Heart right ventricle (tissue), 16 donors: ENCODE results near the gene TSPAN18. TPM values are rescaled to one million over a fixed set of nuclear protein-coding genes. Genes with fewer than 3 reads are reported as not detected.

ENCODE experiments used
- ATAC-seq, 8 donors: fragments of 200-7000 bp; cut with Tn5 transposase; one replicate each; pipeline ENCODE4 v1.9.1; 2020; ENCODE audit warnings: mild to moderate bottlenecking in 8 of 8, moderate library complexity in 8 of 8, moderate number of reproducible peaks in 1 of 8
- DNase-seq, 2 donors: peaks; one replicate each; pipeline ENCODE4 v3.0.0-alpha.2; 2020
- H3K27ac ChIP-seq, 10 donors: fragments of 200-600 bp; sonication (generic) in 2 of 10; one replicate each; pipeline versions ENCODE4 v1.5.0 to v1.8.0; 2020 to 2022; ENCODE audit warnings: mild to moderate bottlenecking in 3 of 10
- H3K27me3 ChIP-seq, 7 donors: fragments of 200-600 bp; one replicate each; pipeline ENCODE4 v1.8.0; 2021 to 2022; ENCODE audit warnings: mild to moderate bottlenecking in 2 of 7
- H3K36me3 ChIP-seq, 9 donors: fragments of 200-600 bp; sonication (generic) in 1 of 9; one replicate each; pipeline versions ENCODE4 v1.5.0 to v1.8.0; 2020 to 2022; ENCODE audit warnings: mild to moderate bottlenecking in 2 of 9
- H3K4me1 ChIP-seq, 9 donors: fragments of 200-600 bp; sonication (generic) in 1 of 9; one replicate each; pipeline versions ENCODE4 v1.5.0 to v1.8.0; 2020 to 2022; ENCODE audit warnings: mild to moderate bottlenecking in 4 of 9
- H3K4me3 ChIP-seq, 10 donors: fragments of 200-600 bp; sonication (generic) in 2 of 10; one replicate each; pipeline versions ENCODE4 v1.5.0 to v1.8.0; 2020 to 2022; ENCODE audit warnings: mild to moderate bottlenecking in 7 of 10, moderate library complexity in 2 of 10
- H3K9me3 ChIP-seq, 11 donors: fragments of 200-600 bp in 10 of 11; sonication (generic) in 2 of 11; one replicate each; pipeline versions ENCODE4 v1.5.0 to v1.8.0; 2013 to 2022; ENCODE audit warnings: mild to moderate bottlenecking in 2 of 11, control low read depth in 1 of 11, moderate library complexity in 1 of 11
- WGBS, 2 donors: extraction: QIAGEN DNeasy Blood & Tissue Kit; methylation state at CpG; one replicate each; pipeline ENCODE4 v1.1.7; 2013; ENCODE audit warnings: inconsistent platforms in 1 of 2; 5-methylcytosine and 5-hydroxymethylcytosine counted together
- intact Hi-C, 10 donors: fragments of 100-400 bp; cut with DNase I; formaldehyde crosslinking; loops; one replicate each; pipeline versions ENCODE4 v1.11.1 to v1.14.2; 2022
- polyA plus RNA-seq, 2 donors: library from polyadenylated mRNA; stranded (reverse); fragments of 200-250 nt; gene quantifications; one replicate each; pipeline ENCODE4 v1.2.3, GENCODE V29; 2013
- total RNA-seq, 10 donors: library from RNA; stranded (reverse); fragmentation: NEBNext Ultra II Directional in 3 of 10; extraction: Animal tissue kit (Norgen Biotek cat#: 25700) in 3 of 10; gene quantifications; one replicate each; pipeline versions ENCODE4 v1.2.1 to v1.2.4, GENCODE V29; 2021 to 2023
- TF ChIP-seq, protein P1 (sequence below), 9 donors: fragments of 200-600 bp; sonication (generic) in 2 of 9; IDR thresholded peaks; one replicate each; pipeline versions ENCODE4 v1.5.0 to v1.8.0; 2021 to 2022; ENCODE audit warnings: antibody characterized with exemption in 9 of 9, mild to moderate bottlenecking in 5 of 9, moderate library complexity in 1 of 9
- donor health status: Arrhythmogenic right ventricular cardiomyopathy.
- donor health status: ischemic (EF 13 %, LVEDD 7.1; RV severe dilation, severe dysfunction).
- donor health status: healthy with polysubstance abuse.
- donor health status: DM: no; HTN: yes; CAD: no.
- donor health status: DM: no; HTN: no; CAD: no.
- donor health status: ischemic (EF 25% LVEDD 6.9; RV normal size, moderate dysfunction).
- donor health status: ischemic (EF 25% LVEDD 5.7; RV mildly dilated, moderate dysfunction).
- donor health status: healthy.
- donor health status: DM: yes; HTN: yes; CAD: no.
- donor health status: Ischemic cardiomyopathy.
- donor health status: ischemic (EF 35%, LVEDD 5.7; RV mildly dilated, moderate dysfunction).
- donor health status: nonischemic (EF 11% LVEDD 7.7; RV severe dilation, severe dysfunction).
- donor health status: DM: yes; HTN: yes; CAD: no.
- donor health status: PGD.
- donor health status: ischemic (EF 29% LVEDD 5.4; RV normal size, mild dysfunction).
- donor health status: nonischemic (EF 23%, LVEDD 6.1; RV moderate dilation, normal function).

Gene TSPAN18
- total and polyA plus RNA-seq, 12 donors, result 37.7 to 140 (median 92.9) TPM

DNA sequence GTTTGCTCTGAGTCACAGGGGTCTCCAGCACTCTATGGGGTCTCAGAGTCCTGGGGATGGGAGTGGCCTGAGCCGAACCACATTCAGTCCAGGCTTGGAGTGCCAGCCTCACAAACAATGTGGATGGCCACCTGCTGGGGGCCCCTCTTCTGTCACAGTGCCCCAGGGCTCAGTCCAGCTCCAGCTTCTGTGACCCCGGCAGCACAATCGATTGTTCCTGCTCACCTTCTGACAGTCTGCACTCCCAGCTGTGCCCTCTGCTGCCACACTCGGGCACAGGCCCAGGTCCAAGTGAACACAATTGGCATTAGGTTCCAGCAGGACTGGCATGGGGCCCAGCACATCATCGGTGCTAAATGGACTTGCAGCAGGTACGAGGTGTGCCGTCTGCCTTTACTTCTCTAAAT, 139.1 kb downstream of the TSPAN18 start:
- intact Hi-C loops, result loop anchor here in 1 of 10 donors (5.0 kb wide), 1 partner anchor 84 kb away; no protein-coding TSS in a partner anchor
- H3K27me3 ChIP-seq, result peaks cover 0 to 4% (median 0%) of the 10 kb centered on the region in 7 donors
- TF ChIP-seq, protein P1, sequence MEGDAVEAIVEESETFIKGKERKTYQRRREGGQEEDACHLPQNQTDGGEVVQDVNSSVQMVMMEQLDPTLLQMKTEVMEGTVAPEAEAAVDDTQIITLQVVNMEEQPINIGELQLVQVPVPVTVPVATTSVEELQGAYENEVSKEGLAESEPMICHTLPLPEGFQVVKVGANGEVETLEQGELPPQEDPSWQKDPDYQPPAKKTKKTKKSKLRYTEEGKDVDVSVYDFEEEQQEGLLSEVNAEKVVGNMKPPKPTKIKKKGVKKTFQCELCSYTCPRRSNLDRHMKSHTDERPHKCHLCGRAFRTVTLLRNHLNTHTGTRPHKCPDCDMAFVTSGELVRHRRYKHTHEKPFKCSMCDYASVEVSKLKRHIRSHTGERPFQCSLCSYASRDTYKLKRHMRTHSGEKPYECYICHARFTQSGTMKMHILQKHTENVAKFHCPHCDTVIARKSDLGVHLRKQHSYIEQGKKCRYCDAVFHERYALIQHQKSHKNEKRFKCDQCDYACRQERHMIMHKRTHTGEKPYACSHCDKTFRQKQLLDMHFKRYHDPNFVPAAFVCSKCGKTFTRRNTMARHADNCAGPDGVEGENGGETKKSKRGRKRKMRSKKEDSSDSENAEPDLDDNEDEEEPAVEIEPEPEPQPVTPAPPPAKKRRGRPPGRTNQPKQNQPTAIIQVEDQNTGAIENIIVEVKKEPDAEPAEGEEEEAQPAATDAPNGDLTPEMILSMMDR (IDR thresholded peaks at IDR 0.05), result peak in 4 of 9 donors; percentile 28 to 51 (median 42)
- no peak overlapping the region for H3K4me3 ChIP-seq
- WGBS, 2 donors, result 41 to 56% methylated on average over 7 of the region's 7 CpGs
- DNase-seq (peak; percentile 66 to 75), ATAC-seq (peak in 7 of 8 donors; percentile 48 to 60 (median 57))
- peaks cover 0 to 7% (median 0%) of the 10 kb centered on the region in 9 donors for H3K36me3 ChIP-seq
- H3K27ac ChIP-seq, result peak overlapping the region in 8 of 10 donors; percentile 19 to 78 (median 66)
- H3K4me1 ChIP-seq, result peaks cover 10 to 64% (median 32%) of the 10 kb centered on the region in 9 donors
- no peaks in the 10 kb centered on the region for H3K9me3 ChIP-seq

DNA sequence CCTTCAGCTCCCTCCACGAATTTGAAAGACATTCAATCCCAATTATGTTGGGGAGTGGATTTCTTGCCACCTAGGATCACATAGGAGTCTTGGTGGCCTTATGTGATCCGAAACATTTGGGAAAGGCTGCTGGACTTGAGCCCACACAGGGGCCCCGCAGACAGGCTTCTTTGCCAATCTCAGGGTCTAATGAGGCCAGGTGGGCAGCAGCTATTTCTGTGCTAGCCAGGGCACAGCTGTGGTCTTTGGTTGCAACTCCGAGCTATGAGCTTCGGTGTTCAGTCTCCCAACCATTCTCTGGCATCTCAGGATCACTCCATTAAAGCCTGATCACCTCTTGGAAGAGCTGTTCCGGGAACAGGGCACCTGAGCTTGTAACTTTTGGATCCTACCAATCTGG, 139.5 kb downstream of the TSPAN18 start:
- H3K4me3 ChIP-seq, result no peak overlapping the region
- H3K27me3 ChIP-seq, result peaks cover 0 to 4% (median 0%) of the 10 kb centered on the region in 7 donors
- WGBS, 2 donors, result 55 to 63% methylated on average over 6 of the region's 6 CpGs
- H3K9me3 ChIP-seq, result peaks cover 0 to 4% (median 0%) of the 10 kb centered on the region in 11 donors
- DNase-seq (no peak), ATAC-seq (no peak)
- intact Hi-C loops, result loop anchor here in 1 of 10 donors (5.0 kb wide), 1 partner anchor 84 kb away; no protein-coding TSS in a partner anchor
- TF ChIP-seq, protein P1 (IDR thresholded peaks at IDR 0.05), result no peak
- peaks cover 10 to 64% (median 32%) of the 10 kb centered on the region in 9 donors for H3K4me1 ChIP-seq
- peaks cover 0 to 8% (median 0%) of the 10 kb centered on the region in 9 donors for H3K36me3 ChIP-seq
- peak overlapping the region in 8 of 10 donors; percentile 12 to 78 (median 63) for H3K27ac ChIP-seq

DNA sequence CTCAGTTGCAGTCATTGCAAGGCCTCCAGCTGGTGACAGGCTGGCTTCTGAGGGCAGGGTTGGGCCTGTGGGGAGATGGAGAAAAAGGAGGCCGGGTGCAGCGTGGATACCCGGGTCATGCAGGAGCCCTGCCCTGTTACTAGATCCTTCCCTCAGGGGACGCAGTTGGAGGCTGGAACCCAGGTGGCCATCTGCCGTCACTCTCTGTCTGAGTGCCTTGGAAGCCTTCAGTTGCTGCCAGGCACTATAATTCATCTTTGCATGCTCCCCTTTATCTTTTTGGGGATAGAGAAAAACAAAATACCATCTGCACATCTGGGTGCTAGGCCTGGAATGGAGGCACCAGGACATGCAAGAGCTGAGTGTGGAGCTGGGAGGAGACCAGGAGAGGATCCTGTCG, 141.3 kb downstream of the TSPAN18 start:
- no peak for ATAC-seq
- Histone ChIP-seq H3K27ac (peak overlapping the region in 5 of 10 donors; percentile 3 to 24 (median 19)), H3K4me1 (peaks cover 3 to 50% (median 27%) of the 10 kb centered on the region in 9 donors), H3K36me3 (peaks cover 0 to 14% (median 0%) of the 10 kb centered on the region in 9 donors), H3K27me3 (peaks cover 0 to 3% (median 0%) of the 10 kb centered on the region in 7 donors), H3K9me3 (peaks cover 0 to 5% (median 0%) of the 10 kb centered on the region in 11 donors), H3K4me3 (no peak overlapping the region)
- intact Hi-C loops, result loop anchor here in 1 of 10 donors (5.0 kb wide), 1 partner anchor 86 kb away; no protein-coding TSS in a partner anchor
- TF ChIP-seq, protein P1 (IDR thresholded peaks at IDR 0.05), result no peak
- DNase-seq, result no peak
- WGBS, 2 donors, result 92 to 95% methylated on average over 6 of the region's 6 CpGs

DNA sequence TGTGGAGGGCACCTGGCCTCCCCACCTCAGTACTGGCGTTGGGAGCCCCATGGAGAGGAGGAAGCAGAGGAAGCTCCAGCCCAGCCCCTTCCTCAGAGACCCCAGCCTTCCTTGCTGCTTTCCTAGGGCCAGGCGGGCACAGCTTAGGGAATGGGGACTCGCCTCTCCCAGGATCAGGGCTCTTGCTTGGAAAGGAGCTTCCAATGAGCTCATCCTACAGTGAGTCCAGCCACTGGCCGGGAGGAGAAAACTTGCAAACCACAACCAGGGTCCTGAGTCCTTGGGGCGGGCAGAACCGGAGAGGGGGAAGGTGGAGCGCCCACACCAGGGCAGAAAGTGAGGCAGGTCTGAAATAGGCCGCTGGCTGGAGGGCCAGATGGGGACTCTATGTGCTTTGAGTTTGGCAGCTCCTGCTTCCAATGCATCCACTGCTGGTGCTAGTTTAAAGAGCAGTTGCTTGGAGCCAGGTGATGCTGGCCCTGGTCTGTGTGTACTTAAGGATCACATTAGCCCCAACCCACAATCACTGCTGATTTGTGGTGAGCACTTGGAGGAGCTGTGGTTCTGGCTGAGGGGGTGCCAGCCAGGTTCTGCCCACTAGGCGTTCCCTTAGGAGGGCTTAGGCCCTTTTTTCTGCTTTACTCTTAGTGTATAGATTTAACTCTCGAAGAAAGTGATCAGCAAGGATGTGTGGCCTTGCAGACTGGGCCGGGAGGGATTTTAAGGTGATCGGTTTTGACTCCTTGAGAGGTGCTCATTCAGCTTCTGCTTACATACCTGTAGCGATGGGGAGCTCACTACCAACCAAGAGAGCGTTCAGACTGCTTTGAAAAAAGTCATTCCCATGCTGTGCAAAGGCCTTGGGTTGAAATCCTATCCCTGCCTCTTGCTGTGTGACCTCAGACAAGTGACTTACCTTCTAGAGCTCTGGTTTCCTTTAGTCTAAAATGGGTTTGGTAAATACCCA, 142.0 kb downstream of the TSPAN18 start:
- intact Hi-C loops, result loop anchor here in 1 of 10 donors (5.0 kb wide), 1 partner anchor 86 kb away; no protein-coding TSS in a partner anchor
- peak in 5 of 8 donors; percentile 3 to 80 (median 32) for ATAC-seq
- H3K27me3 ChIP-seq, result no peaks in the 10 kb centered on the region
- TF ChIP-seq, protein P1 (IDR thresholded peaks at IDR 0.05), result no peak
- no peak for DNase-seq
- H3K27ac ChIP-seq, result peak overlapping the region in 6 of 10 donors; percentile 5 to 27 (median 20)
- peaks cover 3 to 43% (median 21%) of the 10 kb centered on the region in 9 donors for H3K4me1 ChIP-seq
- peaks cover 0 to 14% (median 0%) of the 10 kb centered on the region in 9 donors for H3K36me3 ChIP-seq
- peaks cover 0 to 5% (median 0%) of the 10 kb centered on the region in 11 donors for H3K9me3 ChIP-seq
- H3K4me3 ChIP-seq, result no peak overlapping the region
- 87 to 91% methylated on average over 14 of the region's 14 CpGs for WGBS, 2 donors
